Limb (tissue), 2 donors: ENCODE data around the gene EPS8L2.

Experiments used
- DNase-seq, 2 donors: peaks; one replicate each; pipeline ENCODE4 v3.0.0-alpha.2; 2016; ENCODE audit errors: extremely low spot score in 2 of 2

EPS8L2 gene

DNA sequence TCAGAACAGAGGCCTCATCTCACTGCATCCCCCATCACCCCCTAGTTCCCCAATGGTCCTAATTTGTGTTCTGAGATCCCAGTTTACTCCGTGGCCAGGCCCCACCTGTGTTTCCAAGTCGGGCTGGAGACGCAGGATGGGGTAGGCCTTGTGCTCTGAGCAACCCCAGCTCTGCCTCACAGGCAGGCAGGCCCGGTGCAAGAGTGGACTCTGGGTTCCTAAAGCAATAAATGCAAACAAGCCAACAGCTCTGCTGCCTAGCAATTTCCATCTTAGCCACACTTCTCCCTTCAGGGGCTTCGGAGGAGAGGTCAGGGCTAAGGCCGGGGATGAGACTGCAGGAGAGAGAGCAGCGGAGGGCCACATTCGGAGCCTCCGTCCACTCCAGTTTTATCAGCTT lies 2.5 kb upstream of the EPS8L2 start:
- no peak for DNase-seq

DNA sequence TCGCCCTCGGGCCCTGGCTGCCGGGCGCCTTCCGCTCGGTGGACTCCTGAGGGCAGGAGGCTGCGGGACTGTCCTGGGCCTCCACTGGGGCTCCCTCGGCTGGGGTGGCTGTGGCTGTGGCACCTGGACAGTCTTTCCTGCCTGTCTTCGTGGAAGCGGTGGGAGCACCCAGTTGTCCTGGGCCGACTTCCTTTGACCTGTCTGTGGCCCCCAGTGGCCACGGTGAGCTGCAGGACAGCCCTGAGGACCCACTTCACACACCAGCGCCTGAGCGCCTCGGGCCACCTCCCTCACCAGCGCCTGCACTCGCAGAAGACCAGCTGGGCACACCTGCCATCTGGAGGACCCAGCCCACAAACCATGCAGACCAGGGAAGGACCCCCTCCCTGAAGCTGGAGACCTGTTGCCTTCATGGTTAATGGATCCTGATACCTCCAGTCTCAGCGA lies 1.8 kb upstream of the EPS8L2 start:
- no peak for DNase-seq

DNA sequence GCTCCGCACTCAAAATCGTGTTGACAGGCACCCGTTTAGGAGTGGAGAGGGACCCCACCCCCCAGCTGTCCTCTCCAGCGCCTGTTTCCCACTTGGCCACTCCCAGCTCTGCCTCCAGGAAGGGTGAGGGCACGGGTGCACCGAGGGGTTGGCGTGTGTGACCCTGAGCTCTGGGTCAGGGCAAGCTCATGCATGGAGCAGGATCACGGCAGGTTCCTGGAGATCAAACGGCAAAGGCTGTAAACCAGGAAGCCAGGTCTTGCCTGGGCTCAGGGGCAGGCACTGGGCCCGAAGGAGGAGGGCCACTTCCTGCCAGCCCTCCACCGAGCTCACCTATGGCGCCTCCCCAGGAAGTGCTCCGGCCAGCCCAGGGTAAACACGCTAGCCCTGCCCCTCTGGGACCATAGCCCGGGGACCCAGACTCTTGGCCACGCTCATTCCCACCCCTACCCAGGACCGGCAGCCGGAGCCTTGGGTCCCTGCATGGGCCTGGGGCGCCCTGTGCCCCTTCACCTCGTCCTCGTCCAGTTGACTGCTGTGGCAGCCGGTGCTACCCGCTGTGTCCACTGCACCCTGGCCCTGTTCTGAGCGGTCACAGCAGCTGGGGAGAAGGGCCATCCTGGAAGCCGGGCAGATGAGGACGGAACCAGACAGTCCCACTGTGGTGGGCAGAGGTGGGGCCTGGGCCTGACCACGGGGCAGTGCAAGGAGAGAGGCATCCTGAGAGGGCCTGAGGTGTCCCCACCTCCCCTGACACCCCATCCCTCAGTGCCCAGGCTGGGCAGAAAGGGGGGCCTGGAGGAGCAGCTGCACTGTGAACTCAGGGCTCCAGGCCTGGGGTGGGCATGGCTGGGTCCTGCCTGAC lies 1.0 kb upstream of the EPS8L2 start:
- DNase-seq: no peak

DNA sequence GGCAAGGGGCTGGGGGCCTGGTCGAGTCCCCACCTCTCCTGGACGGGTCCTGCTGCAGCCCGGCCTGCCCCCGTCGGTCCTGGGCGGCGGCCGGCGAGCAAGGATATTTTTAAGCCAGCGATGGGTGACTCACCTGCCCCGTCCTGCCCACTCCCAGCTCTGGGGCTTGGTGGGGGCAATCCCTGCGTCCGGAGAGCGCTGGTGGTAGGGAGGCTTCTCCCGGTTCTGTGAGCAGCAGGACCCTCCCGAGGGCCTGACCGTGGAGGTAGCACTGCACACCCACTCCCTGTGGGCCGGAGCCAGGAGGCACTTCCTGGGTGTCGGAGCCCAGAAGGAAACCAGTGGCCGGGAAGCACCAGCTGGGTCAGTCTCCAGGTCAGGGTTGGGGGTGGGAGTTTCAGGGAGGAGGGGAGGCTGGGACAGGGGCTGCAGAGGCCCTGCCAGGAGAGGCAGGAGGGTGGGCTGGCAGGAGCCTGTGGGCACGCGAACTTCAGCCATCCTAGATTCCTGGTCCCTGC lies 467 bp downstream of the EPS8L2 start:
- no peak for DNase-seq

DNA sequence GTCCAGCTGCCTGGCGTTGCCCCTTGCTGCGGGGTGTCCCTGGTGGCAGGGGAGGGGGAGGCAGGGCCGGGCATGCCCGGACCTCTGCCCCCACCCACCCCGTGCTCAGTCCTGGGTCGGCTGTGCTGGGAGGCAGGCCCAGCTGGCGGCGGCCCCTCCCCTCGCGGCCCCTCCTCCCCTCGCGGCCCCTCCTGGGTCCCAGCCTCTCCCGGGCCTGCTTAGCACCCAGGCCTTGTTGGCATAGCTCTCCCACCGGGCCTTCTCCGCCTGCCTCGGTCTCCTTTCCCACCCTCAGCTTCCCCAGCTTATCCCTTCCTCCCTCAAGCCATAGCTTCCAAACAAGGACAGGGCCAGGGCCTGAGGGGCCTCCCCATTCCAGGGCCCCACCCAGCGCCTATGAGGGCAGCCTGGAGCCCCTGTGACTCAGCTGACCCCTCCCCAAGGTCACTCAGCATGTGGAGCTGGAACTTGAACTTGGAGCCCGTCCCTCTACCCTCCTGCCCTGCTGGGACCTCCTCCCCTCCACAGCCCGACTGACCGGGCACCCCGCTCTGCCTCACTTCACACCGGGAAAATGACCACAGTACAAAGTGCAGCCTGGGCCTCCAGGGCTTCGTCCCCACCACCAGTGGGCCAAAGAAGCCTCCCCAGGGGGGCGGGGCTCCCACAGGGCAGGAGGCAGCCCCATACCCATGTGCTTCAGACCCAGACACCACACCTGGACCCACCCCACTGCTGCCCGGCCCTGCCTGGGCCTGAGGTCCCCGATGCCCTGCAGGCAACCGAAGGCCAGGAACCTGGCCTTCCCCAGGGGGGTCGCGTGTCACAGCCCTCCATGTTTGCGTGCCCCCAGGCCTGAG lies 1.2 kb downstream of the EPS8L2 start:
- DNase-seq: no peak

DNA sequence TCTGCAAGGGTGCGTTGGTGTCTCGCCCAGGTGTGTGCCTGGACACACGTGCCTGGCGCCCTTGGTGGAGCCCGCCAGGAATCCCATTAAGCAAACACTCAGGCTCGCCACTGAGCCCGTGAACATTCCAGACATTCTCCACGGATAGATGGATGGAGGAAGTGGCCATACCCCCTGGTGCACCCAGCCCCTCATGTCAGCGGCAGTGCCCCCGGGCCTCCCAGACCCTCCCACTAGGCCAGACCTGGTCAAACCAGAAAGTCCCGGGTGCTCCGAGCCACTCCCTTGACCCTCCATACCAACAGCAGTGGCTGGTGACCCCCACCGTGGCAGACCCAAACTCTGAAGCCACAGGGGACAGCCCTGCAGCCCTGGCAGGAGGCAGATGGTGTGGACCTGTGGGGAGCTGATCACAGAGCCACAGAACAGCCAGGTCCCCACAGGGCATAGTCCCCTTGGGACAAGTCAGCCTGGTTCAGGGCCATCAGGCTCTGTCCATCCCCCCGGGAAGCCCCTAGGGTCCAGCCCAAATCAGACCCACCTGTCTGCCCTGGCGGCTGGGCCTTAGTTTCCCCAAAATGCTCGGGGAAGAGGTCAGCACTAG lies 1.9 kb downstream of the EPS8L2 start:
- DNase-seq: no peak

DNA sequence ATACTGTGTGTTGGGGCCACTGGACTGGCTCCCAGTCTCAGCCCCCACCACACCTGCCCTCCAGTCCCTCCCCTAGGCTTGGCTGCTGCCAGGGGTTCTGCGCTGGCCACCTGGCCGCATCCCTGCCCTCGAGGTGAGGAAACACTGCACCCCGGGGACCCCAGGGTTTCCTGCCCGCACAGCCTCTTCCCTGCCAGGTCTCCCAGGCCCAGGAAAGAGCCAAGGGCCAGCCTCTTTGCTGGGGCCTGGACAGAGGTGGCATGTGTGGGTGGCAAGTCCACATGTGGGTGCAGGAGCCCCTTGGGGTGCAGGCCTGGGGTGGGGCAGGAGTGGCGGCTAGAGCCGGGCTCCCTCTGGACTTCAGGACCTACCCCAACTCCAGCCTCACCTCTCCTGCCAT lies 2.5 kb downstream of the EPS8L2 start:
- DNase-seq: no peak

DNA sequence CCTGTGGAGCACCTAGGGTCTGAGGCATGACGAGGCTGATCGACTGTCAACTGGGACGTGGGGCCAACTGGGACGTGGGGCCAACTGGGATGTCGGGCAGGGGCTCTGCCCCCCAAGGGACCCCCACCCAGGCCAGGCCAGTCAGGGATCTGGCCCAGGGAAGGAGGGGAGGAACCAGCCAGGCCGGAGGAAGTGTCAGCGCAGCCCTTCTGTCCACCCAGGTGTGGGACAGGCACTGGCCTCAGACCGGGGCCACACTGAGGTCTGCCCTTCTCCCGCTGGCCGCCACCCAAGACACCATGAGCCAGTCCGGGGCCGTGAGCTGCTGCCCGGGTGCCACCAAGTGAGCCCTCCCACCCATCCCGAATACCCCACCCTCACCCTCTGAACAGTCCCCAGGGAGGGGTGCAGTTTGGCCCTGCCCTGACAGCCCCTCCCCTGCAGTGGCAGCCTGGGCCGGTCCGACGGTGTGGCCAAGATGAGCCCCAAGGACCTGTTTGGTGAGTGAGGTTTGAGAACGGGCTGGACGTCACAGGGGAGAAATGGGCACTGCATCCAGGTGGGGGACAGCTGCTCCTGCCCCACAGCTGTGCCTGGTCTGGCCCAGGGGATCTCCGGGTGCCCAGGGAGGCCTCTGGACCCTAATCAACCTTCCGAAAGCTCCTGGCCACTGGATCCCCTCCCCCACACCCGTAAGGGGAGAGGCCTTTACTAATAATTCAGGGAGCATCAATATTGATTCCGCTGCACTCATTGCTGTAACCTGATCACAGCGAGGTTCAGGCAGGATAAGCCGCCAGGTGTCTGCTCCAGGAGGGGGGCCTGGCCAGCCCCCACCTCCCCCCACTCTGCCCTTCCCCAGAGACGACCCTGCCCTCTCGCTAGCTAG lies 3.3 kb downstream of the EPS8L2 start:
- no peak for DNase-seq

DNA sequence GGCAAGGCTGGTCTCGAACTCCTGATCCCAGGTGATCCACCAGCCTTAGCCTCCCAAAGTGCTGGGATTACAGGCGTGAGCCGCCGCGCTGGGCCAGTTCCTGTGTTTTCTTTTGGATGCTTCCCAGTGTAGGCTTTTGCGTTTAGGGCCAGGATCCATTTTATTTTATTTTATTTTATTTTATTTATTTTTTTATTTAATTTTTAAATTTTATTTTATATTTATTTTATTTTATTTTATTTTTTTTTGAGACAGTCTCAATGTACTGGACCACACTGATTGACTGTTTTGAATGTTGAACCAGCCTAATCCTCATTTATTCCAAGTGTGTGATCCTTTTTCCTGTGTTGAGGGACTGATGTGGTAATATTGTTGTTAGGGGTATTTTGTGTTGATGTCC lies 8.4 kb downstream of the EPS8L2 start:
- DNase-seq: no peak

DNA sequence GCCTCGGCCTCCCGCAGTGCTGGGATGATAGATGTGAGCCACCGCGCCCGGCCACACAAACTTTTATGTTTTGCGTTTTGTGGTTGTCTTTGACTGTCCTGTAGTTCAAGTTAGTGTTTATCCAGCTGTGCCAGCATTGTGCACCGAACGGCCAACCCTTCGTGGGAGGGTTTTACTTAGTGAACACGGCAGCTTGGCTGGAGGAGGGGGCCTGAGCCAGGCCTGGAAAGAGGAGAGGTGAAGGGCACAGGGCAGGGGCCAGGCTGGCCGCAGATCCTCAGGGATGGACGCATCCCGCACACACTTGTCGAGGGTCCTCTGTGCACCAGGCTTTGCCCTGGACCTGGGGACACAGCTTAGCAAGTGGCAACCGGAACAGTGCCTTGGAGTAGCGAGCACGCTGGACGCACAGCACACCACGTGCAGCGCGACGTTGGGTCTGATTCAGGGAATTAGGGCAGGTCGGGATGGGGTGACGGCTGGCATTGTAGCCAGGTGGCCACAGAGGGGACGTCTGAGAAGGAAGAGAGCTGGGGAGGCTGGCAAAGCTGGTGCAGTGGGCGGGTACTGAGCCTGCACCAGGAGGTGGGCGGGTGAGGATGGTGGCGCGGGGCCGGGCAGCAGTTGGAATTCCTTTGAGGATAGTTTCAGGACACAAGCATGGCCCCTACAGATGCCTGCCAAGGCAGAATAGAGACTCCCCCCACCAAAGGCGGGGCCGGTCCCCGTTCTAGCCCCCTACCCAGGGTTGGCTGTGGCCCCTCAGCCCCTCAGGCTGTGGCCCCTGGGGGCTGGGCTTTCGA lies 13.4 kb downstream of the EPS8L2 start:
- DNase-seq: no peak

DNA sequence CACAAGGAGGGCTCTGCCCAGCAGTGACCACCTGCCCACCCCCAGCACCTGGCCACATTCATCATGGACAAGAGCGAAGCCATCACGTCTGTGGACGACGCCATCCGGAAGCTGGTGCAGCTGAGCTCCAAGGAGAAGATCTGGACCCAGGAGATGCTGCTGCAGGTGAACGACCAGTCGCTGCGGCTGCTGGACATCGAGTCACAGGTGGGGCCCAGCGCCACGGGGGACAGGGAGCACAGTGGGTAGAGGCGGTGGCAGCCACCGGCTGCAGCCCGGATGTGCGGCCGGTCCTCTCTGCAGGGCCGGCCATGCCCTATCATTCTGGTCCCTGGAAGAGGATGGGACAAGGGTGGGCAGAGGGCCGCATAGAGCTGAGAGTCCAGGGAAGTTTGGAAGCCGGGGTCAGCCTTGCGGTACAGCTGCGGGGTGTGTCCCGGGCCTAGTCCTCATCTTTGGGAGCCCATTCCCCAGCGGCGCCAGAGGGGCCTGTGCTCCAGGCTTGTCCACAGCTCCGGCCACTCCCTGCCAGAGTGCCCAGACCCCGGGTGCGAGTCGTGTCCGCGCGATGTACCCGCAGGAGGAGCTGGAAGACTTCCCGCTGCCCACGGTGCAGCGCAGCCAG lies 14.1 kb downstream of the EPS8L2 start:
- peak in 1 of 2 donors; percentile 27 for DNase-seq

DNA sequence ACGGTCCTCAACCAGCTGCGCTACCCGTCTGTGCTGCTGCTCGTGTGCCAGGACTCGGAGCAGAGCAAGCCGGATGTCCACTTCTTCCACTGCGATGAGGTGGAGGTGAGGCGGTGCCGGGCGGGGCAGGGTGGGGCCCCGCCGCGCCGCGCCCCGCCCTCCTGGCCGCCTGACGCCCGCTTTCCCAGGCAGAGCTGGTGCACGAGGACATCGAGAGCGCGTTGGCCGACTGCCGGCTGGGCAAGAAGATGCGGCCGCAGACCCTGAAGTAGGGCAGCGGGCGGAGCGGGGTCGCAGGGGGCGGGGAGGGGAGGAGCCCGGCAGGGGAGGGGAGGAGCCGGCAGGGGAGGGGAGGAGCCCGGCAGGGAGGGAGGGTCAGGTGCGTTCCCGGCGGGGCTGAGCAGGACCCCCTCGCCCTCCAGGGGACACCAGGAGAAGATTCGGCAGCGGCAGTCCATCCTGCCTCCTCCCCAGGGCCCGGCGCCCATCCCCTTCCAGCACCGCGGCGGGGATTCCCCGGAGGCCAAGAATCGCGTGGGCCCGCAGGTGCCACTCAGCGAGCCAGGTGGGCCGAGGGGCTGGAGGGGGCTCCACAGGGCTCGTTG lies 14.7 kb downstream of the EPS8L2 start:
- peak in 1 of 2 donors; percentile 71 for DNase-seq

DNA sequence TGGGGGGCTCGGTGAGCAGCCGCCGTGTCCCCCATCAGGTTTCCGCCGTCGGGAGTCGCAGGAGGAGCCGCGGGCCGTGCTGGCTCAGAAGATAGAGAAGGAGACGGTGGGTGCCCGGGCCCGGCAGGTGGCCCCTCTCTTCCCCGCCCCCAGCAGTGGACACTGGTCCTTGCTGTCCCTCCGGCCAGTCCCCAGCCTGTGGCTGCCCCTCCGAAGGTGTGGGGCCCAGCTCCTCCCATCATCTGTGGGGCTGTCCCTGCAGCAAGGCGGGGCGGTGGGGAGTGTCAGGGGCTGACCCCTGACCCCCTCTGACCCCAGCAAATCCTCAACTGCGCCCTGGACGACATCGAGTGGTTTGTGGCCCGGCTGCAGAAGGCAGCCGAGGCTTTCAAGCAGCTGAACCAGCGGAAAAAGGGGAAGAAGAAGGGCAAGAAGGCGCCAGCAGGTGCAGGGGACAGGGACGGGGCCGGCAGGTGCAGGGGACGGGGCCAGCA lies 15.3 kb downstream of the EPS8L2 start:
- DNase-seq: peak in 1 of 2 donors; percentile 28

DNA sequence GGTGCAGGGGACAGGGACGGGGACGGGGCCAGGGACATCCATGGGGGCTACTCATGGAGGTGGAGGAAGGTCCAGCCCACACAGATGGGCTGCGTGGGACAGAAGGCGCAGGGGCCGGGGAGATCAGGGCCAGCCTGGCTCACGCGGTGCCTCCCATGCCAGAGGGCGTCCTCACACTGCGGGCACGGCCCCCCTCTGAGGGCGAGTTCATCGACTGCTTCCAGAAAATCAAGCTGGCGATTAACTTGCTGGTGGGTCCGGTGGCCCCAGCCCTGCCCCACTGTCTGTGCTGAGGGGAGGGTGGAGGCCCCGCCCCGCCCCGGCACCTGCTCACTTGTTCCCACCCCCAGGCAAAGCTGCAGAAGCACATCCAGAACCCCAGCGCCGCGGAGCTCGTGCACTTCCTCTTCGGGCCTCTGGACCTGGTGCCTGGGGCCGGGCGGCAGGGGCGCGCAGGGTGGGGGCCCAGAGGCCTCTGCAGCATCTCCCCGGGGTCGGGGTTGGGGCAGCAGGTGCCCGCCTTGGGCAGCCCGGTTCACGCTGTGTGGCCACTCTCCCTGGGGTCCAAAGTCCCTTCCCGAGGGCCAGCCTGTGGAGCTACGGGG lies 15.8 kb downstream of the EPS8L2 start:
- DNase-seq: peak in 1 of 2 donors; percentile 35

DNA sequence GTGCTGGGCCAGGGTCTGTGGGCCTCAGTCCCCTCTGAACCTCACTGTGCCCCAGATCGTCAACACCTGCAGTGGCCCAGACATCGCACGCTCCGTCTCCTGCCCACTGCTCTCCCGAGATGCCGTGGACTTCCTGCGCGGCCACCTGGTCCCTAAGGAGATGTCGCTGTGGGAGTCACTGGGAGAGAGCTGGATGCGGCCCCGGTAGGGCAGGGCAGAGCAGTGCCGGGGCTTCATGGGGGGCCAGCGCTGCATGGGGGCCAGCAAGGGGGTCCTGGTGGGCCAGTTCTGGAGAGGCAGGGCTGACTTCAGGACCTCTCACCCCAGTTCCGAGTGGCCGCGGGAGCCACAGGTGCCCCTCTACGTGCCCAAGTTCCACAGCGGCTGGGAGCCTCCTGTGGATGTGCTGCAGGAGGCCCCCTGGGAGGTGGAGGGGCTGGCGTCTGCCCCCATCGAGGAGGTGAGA lies 16.3 kb downstream of the EPS8L2 start:
- peak in 1 of 2 donors; percentile 28 for DNase-seq

DNA sequence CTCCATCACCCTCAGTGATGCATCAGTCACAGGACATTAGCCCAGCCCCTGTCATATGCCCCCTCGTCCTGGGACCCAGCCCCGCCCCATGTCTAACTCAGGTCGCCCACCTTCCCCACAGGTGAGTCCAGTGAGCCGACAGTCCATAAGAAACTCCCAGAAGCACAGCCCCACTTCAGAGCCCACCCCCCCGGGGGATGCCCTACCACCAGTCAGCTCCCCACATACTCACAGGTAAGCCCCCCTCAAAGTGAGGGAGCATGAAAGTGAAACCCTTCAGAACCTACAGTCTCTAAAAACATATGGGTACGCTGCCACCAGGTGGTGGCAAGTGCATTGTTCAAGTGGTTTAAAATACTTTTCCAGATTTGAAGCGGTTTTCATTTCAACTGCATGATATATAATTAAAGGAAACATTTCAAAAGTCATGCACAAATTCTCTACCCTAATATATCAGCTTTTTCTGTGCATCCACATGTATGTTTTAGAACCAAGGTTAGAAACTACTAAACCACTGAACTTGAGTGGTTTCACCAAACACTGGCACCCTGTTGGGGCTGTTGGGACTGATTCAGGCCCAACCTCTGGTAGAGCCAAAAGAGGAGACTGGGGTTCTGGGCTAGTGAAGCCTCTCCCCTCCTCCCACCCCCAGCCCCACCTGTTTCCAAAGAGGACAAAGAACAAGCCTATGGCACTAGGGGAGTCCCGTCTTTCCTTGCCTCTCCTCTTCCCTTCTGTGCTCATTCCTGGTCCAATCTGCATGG lies 17.3 kb downstream of the EPS8L2 start:
- peak in 1 of 2 donors; percentile 36 for DNase-seq

DNA sequence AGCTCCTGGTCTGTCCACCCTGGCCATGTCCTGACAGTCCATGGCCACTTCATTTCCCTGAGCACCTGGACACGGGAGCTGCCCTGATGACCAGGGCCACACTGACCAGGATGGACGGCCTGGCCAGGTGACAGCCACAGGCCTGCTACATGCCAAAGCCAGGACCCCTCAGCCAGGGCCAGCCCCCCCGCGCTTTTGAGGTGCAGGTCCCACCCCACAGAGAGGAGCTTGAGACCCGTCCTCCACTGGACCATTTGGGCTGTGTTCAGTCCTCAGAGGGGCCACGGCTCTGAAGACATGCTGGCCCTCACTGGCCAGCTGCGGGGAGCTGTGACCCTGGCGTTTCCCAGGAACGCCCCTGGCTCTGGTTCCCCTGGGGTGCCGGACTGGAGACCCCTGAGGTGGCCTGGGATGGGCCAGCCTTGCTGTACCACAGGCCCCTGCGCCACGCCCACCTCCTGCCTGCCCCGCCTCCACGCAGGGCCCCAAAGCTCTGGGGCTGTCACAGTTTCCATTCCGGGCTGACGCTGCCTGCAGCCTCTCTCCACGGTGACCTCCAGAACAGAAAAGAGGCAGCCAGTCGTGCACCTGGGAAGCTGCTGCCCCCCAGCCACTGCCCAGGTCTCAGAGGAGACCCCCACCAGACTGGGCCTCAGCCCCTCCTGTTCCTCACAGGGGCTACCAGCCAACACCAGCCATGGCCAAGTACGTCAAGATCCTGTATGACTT lies 18.2 kb downstream of the EPS8L2 start:
- DNase-seq: peak in 1 of 2 donors; percentile 45
